ENCODE measurements around the gene RBBP7. TPM values are rescaled to one million over a fixed set of nuclear protein-coding genes. Genes with fewer than 3 reads are reported as not detected.

RBBP7 gene
- total and polyA plus RNA-seq, 2 of the 8 experiments (the other 6 are each of a cell fraction or from before 2014, with no cell fraction given) = 107 to 138 TPM

- Histone ChIP-seq H2BK15ac (ENCODE audit: low read length) (no peak overlapping the region), H3K4ac (replicated peaks; ENCODE audit: insufficient read length, low read depth, low read length) (no peak overlapping the region), H3K9me3 (ENCODE audit: insufficient read depth in 2 of 2, low read depth in 1 of 2, low read length in 1 of 2) (no peaks in the 10 kb centered on the region), H4K20me1 (replicated peaks in 1 of 2; ENCODE audit: control insufficient read depth in 1 of 2, insufficient read depth in 2 of 2, low read length in 2 of 2) (no peaks in the 10 kb centered on the region), H3K36me3 (ENCODE audit: control insufficient read depth in 2 of 4, insufficient read depth in 4 of 4, low read length in 3 of 4) (no peaks in the 10 kb centered on the region), H2BK12ac (ENCODE audit: low read depth, low read length) (no peak overlapping the region), H4K5ac (ENCODE audit: insufficient read length, low read depth, low read length) (no peak overlapping the region), H4K91ac (replicated peaks; ENCODE audit: insufficient read length, low read length) (no peak overlapping the region), H3K79me2 (ENCODE audit: control insufficient read depth in 1 of 2, insufficient read depth in 2 of 2, low read length in 2 of 2) (no peaks in the 10 kb centered on the region), H3K23me2 (ENCODE audit: low read depth, low read length) (no peaks in the 10 kb centered on the region), H4K8ac (ENCODE audit: extremely low read depth, insufficient read depth, low read length) (no peak overlapping the region), H3K9ac (replicated peaks in 1 of 4; ENCODE audit: extremely low read depth in 1 of 4, low read depth in 3 of 4, low read length in 3 of 4) (no peak overlapping the region), H3K27ac (ENCODE audit: low read depth, low read length) (no peak overlapping the region), H3K27me3 (replicated peaks in 1 of 4; ENCODE audit: control insufficient read depth in 3 of 4, extremely low read depth in 1 of 4, insufficient read depth in 3 of 4, low read length in 3 of 4) (no peaks in the 10 kb centered on the region), H3K14ac (ENCODE audit: insufficient read length) (no peak overlapping the region), H2BK5ac (ENCODE audit: low read depth, low read length) (no peak overlapping the region), H3K56ac (replicated peaks; ENCODE audit: insufficient read length, low read depth, low read length) (no peak overlapping the region), H3K4me1 (replicated peaks in 1 of 4; ENCODE audit: control insufficient read depth in 3 of 4, insufficient read depth in 4 of 4, low read length in 3 of 4) (no peaks in the 10 kb centered on the region), H3K4me2 (ENCODE audit: insufficient read depth in 1 of 2, low read depth in 2 of 2, low read length in 2 of 2) (peak overlapping the region in 1 of 2 experiments; percentile 79; a peak in 2 of 4 replicates), H3K4me3 (ENCODE audit: extremely low read depth in 1 of 4, insufficient read depth in 2 of 4, low read depth in 3 of 4, low read length in 4 of 4) (peak overlapping the region in 1 of 4 experiments; percentile 75; a peak in 3 of 8 replicates), H2BK20ac (ENCODE audit: low read length) (no peak overlapping the region), H3K23ac (ENCODE audit: insufficient read length) (no peak overlapping the region), H2AK5ac (ENCODE audit: low read depth, low read length) (no peak overlapping the region), H2AFZ (ENCODE audit: low read length) (no peak overlapping the region), H2BK120ac (replicated peaks; ENCODE audit: low read depth, low read length) (no peak overlapping the region), H3K18ac (ENCODE audit: extremely low read depth, low read length) (no peak overlapping the region), H3K79me1 (ENCODE audit: low read depth, low read length) (no peaks in the 10 kb centered on the region)
- WGBS, 2 experiments (ENCODE audit: extremely low coverage in 1 of 2, insufficient coverage in 1 of 2, insufficient read length in 1 of 2, insufficient replicate concordance in 2 of 2, low coverage in 1 of 2, low lambda C conversion rate in 2 of 2, missing lambda C conversion rate in 1 of 2) = 63% methylated on average over 3 of the region's 3 CpGs; no CpG with 5 or more reads in 1 of the 2 experiments
- ChIA-PET POLR2A (ENCODE audit: partially characterized antibody) (interaction anchor here (1.2 to 2.0 kb wide), 2 partner anchors 13 to 163 kb away, joined by 4 to 11 read pairs; partner anchors contain the start of gene RBBP7), CTCF (ENCODE audit: partially characterized antibody) (interaction anchor here (0.6 to 8.1 kb wide), 28 partner anchors 8 to 199 kb away, joined by 3 to 78 read pairs (median 4); partner anchors contain the start of gene REPS2)
- FAIRE-seq = no peak
- no peak for DNase-seq (ENCODE audit: low read depth in 1 of 2, low spot score in 2 of 2)
- TF ChIP-seq KDM1A (IDR thresholded peaks at IDR 0.05; ENCODE audit: borderline replicate concordance, low read length) = no peak
- no peak for TF ChIP-seq SP4 (IDR thresholded peaks at IDR 0.05; ENCODE audit: low read length)
- no peak for TF ChIP-seq MAFK (IDR thresholded peaks at IDR 0.05; ENCODE audit: low read depth, low read length)
- TF ChIP-seq NANOG (IDR thresholded peaks at IDR 0.05; ENCODE audit: insufficient read depth, low read depth, low read length, poor library complexity, severe bottlenecking) = no peak
- TF ChIP-seq EGR1 (IDR thresholded peaks at IDR 0.05; ENCODE audit: borderline replicate concordance, low read depth, low read length) = no peak
- TF ChIP-seq TEAD4 (IDR thresholded peaks at IDR 0.05; ENCODE audit: low read depth, low read length) = no peak
- no peak for TF ChIP-seq ATF2 (IDR thresholded peaks at IDR 0.05; ENCODE audit: low read length)
- no peak for TF ChIP-seq MAX (IDR thresholded peaks at IDR 0.05)
- TF ChIP-seq HDAC2 (IDR thresholded peaks at IDR 0.05; ENCODE audit: borderline replicate concordance in 1 of 2, low read depth in 2 of 2, low read length in 2 of 2) = no peak
- TF ChIP-seq POLR2AphosphoS5 (IDR thresholded peaks at IDR 0.05; ENCODE audit: low read depth, low read length) = no peak
- TF ChIP-seq SP2 (IDR thresholded peaks at IDR 0.05; ENCODE audit: low read length) = no peak
- TF ChIP-seq NRF1 (IDR thresholded peaks at IDR 0.05; ENCODE audit: low read depth, low read length) = no peak
Observed at GRCh38 chrX:16883487-16883804, 13.3 kb upstream of the RBBP7 start.

Measured in H1 (cell line).